GM19324 (cell line): ENCODE results near the gene SH3TC1.

Experiments used
- ATAC-seq: cut with Tn5 transposase; IDR thresholded peaks from one replicate; pipeline ENCODE4 v1.9.1; 2021; ENCODE audit warnings: mild to moderate bottlenecking, moderate library complexity; ENCODE audit not compliant: unreplicated experiment, low FRiP score

The SH3TC1 gene

DNA sequence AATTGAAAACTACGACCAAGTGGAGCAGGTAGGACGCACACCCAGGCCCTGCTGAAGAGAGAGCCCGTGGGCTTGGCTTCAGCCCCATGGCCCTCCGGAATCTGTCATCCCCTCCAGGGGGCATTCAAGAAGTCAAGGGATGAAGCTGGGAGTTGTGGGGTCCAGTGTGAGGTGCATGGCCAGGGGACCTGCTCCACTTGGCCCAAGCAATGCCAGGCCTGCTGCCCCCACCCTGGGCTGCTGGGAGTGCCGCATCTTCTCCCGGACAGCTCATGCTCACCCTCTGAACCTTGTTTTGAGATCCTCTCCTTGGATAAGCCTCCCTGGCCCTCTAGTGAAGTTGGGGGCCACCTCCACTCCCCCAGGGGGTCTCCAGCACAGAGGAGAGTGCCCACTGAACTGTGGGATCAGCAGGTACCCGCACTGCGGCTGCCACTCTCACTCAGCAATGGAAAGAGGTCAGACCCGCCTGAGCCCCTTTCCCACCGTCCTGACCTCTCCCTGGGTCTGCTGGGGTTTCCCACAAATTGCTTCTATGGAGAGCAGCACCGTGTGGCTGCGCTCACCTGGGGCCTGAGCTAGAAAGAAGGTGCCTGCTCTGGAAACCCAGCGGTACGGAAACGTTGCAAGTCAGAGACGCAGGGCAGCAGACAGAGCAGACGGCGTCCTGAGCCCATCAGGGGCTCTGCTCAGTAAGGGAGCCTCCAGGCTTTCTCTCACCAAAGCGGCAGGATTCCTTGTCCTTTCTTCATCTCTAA is 35.5 kb upstream of the SH3TC1 start:
- no peak for ATAC-seq

DNA sequence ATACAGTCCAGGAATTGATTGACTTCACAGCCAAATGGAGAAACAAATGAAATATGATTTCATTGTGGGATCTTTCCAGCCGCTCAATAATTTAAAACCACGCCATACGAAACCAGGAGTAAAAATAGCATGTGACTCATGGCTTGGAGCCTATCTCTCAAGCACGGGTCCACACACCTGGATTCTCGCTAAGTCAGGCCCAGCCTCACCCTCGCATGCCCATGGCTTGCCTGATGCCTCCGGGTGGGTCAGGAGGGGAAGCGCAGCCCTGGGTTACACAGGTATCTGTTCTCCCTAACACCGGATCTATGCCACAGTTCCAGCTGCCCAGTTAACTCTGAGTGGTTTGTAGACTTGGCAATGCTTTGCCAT is 34.9 kb upstream of the SH3TC1 start:
- no peak for ATAC-seq

DNA sequence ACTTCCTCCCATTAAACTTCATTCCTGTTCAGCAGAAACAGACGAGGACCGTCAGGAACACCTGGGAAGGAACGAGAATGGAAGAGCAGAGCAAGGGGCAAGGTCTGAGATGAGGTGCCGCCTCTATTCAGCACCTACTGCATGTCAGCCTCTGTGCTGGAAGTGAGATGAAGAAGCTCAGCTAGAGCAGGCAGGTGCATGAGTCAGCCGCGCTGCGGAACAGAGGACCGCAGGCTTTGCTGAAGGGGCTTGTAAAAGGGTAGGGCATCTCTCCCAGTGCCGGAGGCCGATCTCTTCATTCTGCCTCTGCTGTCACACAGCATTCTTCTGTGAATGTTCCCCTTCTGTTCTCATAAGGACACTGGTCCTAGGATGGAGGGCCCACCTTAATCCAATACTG is 34.4 kb upstream of the SH3TC1 start:
- ATAC-seq: no peak

DNA sequence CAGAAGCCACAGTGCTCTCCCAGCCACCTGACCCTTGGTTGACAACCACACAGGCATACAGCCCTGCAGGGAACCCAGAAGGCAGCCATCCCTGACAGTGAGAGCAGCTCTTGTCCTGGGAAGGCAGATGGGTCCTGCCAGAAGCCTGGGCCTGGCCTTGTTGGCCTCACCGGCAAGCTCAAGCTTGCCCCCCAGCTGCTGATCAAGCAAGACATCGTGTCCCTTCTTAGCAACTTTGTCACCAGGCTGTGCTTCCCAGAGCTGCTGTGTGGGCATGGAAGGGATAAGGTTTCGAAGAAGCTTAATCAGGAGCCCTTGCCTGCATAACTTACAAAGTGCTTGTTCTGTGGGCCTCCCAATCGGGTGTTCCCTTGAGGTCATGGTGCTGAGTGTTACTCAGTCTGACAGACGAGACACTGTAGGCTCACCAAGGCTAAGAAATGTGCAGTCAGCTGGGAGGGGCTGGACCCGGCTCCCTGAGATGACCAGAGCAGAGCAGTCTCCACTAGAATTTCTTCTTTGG is 33.7 kb upstream of the SH3TC1 start:
- no peak for ATAC-seq

DNA sequence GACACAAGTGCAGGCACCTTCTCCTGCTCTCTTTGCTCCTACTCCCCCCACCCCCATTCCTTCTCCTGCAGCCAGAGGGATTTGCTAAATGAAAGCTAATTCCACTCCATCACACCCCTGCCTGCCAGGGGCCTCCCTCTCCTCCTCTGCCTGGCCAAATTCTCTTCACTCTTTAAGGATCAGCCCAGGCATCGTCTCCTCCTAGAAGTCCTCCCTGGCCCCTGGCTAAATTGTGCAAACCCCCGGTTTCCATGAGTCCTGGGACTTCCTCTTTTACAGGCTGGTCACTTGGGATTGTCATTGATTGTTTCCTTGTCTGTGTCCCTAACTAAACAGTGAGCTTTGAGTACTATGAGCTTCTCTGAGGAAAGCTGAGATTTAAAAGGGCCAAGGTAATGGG is 31.8 kb upstream of the SH3TC1 start:
- no peak for ATAC-seq

DNA sequence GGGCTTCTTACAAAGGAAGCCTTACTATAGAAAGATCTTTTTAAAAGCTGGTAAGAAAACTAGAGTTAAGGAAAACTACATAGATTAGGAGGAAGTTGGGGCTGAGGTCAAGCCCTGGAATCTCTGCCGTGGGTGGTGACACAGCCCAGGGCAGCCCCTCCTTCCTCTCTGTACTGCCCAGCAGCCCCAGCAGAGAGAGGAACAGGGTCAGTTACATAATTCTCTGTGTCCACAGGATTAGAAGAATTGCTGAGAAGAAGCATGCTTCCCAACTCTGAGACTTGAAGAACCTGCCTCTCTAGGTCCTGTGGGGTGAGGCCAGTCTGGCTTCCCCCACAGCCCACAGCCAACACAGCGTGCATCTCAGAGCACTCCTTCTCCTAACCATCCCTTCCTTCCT is 31.3 kb upstream of the SH3TC1 start:
- no peak for ATAC-seq

DNA sequence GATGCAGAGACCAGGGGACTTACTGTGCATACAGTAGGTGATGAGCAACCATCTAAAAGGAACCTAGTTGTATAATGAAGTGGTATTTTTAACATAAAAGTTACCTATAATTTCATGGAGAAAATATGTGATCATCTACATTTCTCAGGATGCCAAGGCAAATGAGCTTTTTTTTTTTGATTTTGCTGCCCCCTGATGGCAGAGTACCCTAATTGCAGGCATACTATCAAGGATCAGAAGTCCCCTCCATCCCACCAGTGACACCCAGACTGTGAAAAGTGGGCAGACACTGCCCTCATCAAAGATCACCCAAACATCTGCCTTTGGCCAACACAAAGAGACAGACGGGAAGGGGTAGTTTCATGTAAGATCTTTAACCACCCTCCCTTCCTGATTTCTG is 30.9 kb upstream of the SH3TC1 start:
- no peak for ATAC-seq

DNA sequence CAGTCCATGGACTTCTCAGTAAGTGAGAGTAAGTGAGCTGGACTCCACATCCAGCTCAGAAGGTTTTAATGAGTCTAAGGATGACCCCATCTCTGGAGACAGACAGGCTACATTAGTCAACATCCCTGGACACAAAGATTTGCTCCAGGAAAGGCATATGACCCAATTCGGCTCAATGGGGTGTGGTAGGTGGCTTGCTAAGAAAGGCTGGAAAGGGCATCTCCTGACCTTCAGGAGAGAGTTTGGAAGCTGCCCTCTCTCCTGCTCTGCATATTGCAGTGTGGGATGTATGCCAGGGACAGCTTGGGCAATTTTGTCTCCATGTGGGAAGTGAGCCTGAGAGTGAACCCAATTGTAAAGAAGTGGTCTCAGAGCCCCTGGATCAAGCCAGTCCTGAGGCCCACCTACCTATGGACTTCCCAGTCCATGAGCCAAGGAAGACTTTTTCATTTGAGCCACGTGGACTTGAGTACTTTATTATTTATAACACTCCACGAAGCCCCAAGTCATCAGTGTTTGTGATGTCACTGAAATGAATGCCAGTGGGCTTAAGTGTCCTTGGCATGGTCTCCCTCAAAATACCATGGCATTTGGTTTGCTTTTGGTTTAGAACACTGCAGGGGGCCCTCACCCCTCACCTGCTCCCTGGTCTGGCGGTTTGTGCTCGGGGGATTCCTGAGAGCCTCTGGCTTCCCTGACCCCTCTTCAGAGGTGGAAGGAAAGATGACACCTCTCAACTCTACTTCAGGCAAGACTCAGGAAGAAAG is 30.1 kb upstream of the SH3TC1 start:
- ATAC-seq: no peak

DNA sequence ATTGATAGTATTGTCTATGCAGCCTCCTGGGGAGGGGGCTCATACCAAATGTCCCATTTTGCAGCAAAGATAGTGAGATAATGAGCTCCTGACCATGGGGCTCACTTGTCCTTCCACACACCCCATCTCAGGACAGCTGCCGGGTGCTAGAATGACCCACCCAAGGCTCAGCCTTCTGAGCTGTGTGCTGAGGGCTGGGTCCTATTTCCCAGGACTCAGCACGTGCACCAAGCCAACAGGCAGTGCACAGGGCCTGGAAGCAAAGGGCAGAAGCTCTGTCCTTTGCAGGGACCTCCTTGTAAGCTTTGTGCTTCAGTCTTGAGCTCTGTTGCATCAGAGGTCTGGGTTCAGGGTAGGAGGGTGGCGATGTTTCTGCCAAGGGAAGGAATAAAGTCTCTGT is 29.3 kb upstream of the SH3TC1 start:
- no peak for ATAC-seq

DNA sequence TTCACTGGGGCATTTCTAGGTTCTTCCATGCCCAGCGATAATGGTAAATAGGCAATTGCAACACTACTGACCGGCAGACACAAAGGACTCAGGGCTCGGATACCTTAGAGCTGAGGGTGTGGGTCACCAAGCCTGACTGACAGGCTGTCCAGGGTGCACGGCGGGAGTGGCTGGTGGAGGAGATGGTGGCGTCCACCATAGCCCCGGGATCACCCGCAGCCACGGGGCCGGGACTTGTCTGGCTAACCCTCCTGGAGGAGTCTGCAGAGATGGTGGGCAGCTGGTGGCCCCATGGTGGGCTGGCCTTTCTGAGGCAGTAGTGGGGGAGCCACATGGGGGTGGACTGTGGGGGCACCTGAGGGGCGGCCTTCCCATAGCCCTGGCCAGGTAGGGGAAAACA is 28.7 kb upstream of the SH3TC1 start:
- no peak for ATAC-seq

DNA sequence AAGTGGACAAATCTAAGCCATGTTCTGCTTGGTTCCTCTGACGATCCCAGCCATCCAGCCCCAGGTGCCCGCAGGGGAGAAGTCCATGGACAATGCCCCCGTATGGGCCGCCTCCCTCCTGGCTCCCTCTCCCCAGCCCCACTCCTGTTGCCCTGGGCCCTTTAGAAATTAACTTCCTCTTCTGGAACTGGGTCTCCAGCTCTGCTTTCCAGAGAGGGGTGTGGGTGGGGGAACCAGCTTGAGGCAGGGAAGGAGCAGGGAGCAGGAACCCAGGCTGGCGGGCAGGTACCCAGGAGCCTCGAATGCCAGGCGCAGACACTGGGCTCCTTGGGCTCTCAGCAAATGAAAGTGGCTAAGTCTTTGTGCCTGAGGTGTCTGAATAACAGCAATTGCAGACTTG is 27.8 kb upstream of the SH3TC1 start:
- ATAC-seq: no peak

DNA sequence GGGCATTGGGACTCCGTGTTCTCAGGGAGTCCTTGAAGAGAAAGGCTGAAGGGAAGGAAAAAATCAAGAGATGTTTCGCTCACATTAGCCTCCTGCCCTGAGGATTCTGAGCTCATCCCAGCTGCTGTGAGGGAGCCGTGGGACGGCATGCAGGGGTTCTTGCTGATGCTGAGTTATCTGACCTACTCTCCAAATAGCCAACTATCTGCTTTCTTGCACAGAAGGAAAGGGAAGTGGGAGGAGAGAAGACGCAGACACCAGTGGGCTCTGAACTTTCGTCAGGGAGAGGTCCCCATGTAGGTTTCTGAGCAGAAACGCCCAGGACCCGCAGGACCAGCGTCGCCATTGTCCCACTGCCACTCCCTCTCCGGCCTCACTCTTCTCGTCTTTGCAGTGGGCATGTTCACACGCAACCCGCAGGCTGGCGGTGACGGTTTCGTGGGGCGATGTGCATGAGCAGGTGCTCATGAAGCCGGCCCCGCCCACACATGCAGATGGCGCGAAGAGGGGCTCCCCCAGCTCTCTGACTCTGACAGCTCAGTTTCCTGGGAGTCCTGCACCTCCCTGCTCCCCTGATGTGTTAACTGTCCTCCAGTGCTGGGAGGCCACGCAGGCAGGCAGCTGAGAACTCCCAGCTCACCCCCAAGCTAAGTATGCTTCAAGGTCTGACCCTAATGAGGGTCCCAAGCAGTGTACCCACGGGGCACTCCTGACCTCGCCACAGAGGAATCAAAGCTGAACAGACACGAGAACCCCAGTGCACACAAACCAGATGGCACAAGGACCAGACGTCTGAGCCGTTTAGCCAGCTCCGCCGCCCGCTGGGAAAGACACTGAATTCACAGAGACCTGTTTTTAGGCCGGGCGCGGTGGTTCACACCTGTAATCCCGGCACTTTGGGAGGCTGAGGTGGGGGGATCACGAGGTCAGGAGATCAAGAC is 26.8 kb upstream of the SH3TC1 start:
- ATAC-seq: peak; percentile 66

DNA sequence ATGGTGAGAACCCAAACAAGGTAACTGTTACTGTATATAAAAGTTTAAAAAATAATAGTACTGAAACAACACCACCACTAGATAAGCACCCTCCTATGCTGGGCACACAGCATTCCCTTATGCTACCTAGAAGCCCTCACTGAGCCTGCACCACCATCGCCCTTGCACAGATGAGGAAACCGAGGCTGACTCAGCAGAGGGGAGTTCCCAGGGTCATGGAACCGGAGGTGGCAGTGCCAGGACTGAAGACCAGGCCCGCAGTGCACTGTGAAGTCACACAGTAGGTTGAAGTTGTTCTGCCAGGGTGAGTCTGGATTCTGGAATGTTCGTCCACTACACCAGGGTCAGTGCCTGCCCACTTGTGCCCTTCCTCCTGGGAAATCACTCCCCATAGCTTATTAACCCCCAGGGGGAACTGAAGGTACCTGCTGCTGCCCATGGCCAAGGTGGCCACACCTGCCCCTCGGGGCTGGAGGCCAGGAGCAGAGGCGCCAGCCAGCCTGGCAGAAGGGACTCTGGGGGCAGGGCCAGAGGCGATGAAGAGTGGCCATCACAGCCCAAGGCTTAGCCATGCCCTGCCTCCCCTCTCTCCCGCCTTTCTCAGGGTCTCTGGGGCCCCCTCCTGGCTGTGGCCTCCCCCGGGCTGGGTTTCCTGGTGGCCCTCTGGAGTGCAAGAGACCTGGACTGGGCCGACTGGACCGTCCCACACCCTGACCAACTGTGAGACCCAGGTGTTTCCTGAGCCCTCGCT is 25.4 kb upstream of the SH3TC1 start:
- ATAC-seq: no peak

DNA sequence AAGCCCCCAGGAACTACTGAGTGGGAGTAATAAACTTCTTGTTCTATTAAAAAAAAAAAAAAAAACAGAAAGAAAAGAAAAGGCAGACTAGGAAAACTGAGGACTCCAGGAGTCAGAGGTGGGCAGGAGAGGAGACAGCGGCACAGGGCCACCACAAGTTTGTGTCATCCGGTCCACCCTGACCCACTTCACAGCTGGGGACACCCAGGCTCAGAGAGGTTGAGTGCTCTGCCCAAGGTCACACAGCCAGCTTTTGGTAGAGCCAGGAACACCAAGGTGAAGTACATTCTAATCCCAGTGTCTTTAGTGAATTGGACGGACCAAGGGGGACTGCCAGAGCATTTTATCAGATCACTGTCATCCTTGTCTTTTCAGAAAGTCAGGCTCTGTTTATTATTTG is 24.1 kb upstream of the SH3TC1 start:
- no peak for ATAC-seq

DNA sequence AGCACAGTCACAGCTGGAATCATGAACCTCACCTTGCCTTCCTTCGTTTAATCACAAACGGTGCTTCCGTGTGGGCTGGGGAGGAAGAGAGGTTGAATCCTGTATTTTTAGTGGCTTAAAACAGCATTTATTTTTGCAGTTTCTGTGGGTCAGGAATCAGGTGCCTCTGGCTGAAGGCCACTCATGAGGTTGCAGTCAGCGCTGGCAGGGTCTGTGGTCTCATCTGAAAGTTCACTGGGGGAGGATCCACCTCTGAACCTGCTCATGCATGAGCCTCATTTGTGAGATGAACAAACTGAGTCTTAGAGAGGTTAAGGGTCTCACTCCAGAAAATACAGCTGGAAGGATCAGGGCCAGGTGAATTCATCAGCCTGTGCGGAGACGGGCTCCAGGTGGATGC is 23.4 kb upstream of the SH3TC1 start:
- no peak for ATAC-seq

DNA sequence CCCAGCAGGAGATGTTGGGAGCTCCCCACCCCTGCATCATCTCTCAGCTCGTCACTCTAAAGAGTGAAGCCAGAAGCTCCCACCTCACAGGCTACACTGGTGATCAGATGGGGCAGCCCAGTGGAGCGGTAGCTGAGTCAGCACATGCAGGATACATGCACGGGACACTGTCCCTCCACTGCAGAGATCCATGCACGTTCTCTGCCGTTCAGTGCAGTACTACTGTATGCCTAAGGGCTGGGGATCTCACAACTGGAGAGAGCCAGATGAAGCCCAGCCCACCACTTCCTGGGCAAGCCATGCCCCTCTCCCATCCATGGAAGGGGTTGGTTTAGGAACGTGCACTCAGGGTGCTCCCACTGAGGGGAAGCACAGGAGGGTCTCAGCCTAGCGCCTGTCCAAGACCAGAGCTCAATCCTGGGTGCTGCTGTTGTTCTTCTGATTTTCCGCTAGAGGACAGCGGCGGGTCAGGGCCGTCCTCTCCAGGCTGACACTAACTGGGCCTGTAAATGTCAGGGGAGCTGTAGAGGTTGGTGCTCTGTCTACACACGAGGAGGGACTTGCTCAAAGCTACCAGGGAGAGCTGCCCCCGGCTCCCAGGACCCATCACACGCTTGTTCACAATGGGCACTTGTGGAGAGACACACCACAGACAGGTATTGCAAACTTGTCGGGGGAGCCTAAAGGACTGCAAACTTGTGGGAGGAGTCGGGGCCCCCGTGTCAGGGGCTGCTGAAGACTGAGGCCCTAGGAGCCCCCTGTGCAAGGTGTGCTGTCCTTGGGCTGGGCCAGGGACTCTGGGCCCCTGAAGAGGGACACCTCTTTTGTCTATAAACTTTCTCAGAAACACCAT is 22.3 kb upstream of the SH3TC1 start:
- peak; percentile 65 for ATAC-seq

DNA sequence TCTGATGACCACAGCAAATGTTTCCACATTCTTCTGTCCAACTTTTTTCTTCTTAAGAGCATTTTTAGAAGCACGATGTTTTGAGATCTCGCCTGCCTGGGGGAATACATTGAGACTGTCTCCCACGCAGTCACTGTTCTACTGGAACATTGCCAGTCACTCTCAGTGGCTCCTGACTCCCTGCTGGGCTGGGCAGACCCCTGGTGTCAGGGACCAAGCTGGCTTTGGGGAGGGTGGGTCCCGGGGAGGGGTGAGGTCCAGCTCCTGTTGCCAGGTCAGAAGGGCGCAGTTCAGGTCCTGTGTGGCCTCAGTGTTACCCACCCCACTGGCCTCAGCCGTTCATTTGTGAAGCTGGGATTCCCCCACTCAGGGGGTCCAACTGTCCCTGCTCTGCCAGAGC is 21.5 kb upstream of the SH3TC1 start:
- no peak for ATAC-seq

DNA sequence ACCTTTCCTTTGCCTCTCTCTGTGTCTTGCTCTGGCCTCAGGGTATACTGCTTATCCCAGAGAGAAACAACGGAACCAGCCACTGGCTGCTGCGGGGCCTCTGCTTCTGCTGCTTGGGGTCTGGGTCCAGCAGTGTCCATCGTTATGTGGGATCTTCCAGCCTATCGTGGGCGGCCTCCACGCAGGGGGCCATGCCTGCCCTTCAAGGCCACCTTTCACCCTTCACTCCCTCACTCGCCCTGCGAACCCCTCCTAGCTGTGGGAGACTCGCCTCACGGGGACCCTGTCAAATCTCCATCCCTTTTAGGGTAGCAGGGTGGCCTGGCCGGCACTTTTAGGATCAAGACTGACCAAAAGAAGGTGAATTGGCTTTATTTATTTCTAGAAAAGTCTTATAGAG is 21.1 kb upstream of the SH3TC1 start:
- no peak for ATAC-seq

DNA sequence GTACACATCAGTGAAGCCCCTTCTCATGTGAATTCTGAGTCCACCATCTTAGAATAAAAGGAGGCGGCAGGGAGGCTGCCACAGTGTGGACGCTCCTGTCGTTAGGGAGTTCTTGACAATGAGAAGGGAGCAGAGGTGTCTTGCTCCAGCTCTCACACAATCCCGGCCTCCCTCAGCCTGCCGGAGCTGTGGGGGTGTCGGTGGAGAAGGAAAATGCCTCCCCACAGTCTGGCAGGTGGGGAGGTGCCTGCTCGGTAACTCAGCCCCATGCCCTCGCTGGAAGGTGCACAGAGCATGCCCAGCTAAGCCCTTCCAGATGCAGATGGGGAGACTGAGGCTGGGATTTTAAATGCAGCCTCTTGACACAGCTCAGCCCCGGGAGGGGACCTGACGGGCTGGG is 20.0 kb upstream of the SH3TC1 start:
- no peak for ATAC-seq
